ENCODE results near the gene DHTKD1. TPM values are rescaled to one million over a fixed set of nuclear protein-coding genes. Genes with fewer than 3 reads are reported as not detected.
"Not testable (repeated sequence)": the region's sequence is repeated elsewhere in the genome, so short reads cannot be mapped to it uniquely, and the experiment has no call there.

The DHTKD1 gene
- total RNA-seq, 2 donors from 2014 or later = 19.1 to 20.9 TPM

- peak; percentile 50 for ATAC-seq (replicated peaks)
- no peaks in the 10 kb centered on the region for H3K27me3 Mint-ChIP-seq
- peaks cover 9% of the 10 kb centered on the region for H3K4me1 Mint-ChIP-seq
- no peaks in the 10 kb centered on the region for H3K36me3 Mint-ChIP-seq (ENCODE audit: low read depth)
- H3K9me3 Mint-ChIP-seq = no peaks in the 10 kb centered on the region
- H3K27ac Mint-ChIP-seq = no peak overlapping the region
- H3K4me3 Mint-ChIP-seq = no peak overlapping the region
These were observed 20.2 kb upstream of the DHTKD1 start for GRCh38 chr10:12048547-12048946.

GRCh38 chr10:12050528-12050927 is 18.2 kb upstream of the DHTKD1 start:
- H3K36me3 Mint-ChIP-seq (ENCODE audit: low read depth) = no peaks in the 10 kb centered on the region
- H3K4me3 Mint-ChIP-seq = no peak overlapping the region
- no peak overlapping the region for H3K27ac Mint-ChIP-seq

GRCh38 chr10:12051241-12051640 is 17.5 kb upstream of the DHTKD1 start:
- Mint-ChIP-seq H3K27me3 (no peaks in the 10 kb centered on the region), H3K9me3 (no peaks in the 10 kb centered on the region), H3K36me3 (ENCODE audit: low read depth) (no peaks in the 10 kb centered on the region), H3K4me3 (no peak overlapping the region), H3K27ac (no peak overlapping the region), H3K4me1 (peaks cover 9% of the 10 kb centered on the region)
- no peak for ATAC-seq (replicated peaks)

More at GRCh38 chr10:12050528-12050927, 18.2 kb upstream of the DHTKD1 start:
- Mint-ChIP-seq H3K9me3 (no peaks in the 10 kb centered on the region), H3K4me1 (peaks cover 9% of the 10 kb centered on the region), H3K27me3 (no peaks in the 10 kb centered on the region)
- ATAC-seq (replicated peaks) = no peak

GRCh38 chr10:12055732-12056131 is 13.0 kb upstream of the DHTKD1 start:
- Mint-ChIP-seq H3K27me3 (no peaks in the 10 kb centered on the region), H3K27ac (no peak overlapping the region), H3K9me3 (no peaks in the 10 kb centered on the region), H3K36me3 (ENCODE audit: low read depth) (no peaks in the 10 kb centered on the region), H3K4me1 (peaks cover 4% of the 10 kb centered on the region), H3K4me3 (no peak overlapping the region)
- no peak for ATAC-seq (replicated peaks)

- Mint-ChIP-seq H3K4me1 (no peaks in the 10 kb centered on the region), H3K27ac (no peak overlapping the region), H3K36me3 (ENCODE audit: low read depth) (no peaks in the 10 kb centered on the region), H3K9me3 (no peaks in the 10 kb centered on the region), H3K27me3 (no peaks in the 10 kb centered on the region), H3K4me3 (no peak overlapping the region)
- ATAC-seq (replicated peaks) = no peak
These were observed 12.0 kb upstream of the DHTKD1 start for GRCh38 chr10:12056748-12057147.

GRCh38 chr10:12061124-12061523 is 7.6 kb upstream of the DHTKD1 start:
- H3K4me3 Mint-ChIP-seq = no peak overlapping the region
- no peak for ATAC-seq (replicated peaks)
- H3K4me1 Mint-ChIP-seq = no peaks in the 10 kb centered on the region
- no peaks in the 10 kb centered on the region for H3K9me3 Mint-ChIP-seq
- H3K27ac Mint-ChIP-seq = no peak overlapping the region
- no peaks in the 10 kb centered on the region for H3K27me3 Mint-ChIP-seq
- no peaks in the 10 kb centered on the region for H3K36me3 Mint-ChIP-seq (ENCODE audit: low read depth)

- H3K4me1 Mint-ChIP-seq = no peaks in the 10 kb centered on the region
- H3K9me3 Mint-ChIP-seq = no peaks in the 10 kb centered on the region
- no peak overlapping the region for H3K4me3 Mint-ChIP-seq
- no peaks in the 10 kb centered on the region for H3K36me3 Mint-ChIP-seq (ENCODE audit: low read depth)
- no peaks in the 10 kb centered on the region for H3K27me3 Mint-ChIP-seq
- H3K27ac Mint-ChIP-seq = no peak overlapping the region
- ATAC-seq (replicated peaks) = no peak
These were observed 5.8 kb upstream of the DHTKD1 start for GRCh38 chr10:12062754-12063482.

GRCh38 chr10:12063483-12063818 is 5.3 kb upstream of the DHTKD1 start:
- Mint-ChIP-seq H3K36me3 (ENCODE audit: low read depth) (no peaks in the 10 kb centered on the region), H3K4me1 (no peaks in the 10 kb centered on the region), H3K27me3 (no peaks in the 10 kb centered on the region), H3K4me3 (no peak overlapping the region), H3K9me3 (no peaks in the 10 kb centered on the region), H3K27ac (no peak overlapping the region)
- no peak for ATAC-seq (replicated peaks)

- Mint-ChIP-seq H3K4me1 (peaks cover 4% of the 10 kb centered on the region), H3K4me3 (no peak overlapping the region), H3K27ac (peak overlapping the region; percentile 12), H3K36me3 (ENCODE audit: low read depth) (no peaks in the 10 kb centered on the region), H3K9me3 (no peaks in the 10 kb centered on the region), H3K27me3 (no peaks in the 10 kb centered on the region)
- ATAC-seq (replicated peaks) = peak; percentile 5
These were observed 1.4 kb upstream of the DHTKD1 start for GRCh38 chr10:12067336-12067735.

GRCh38 chr10:12071441-12071840 is 2.7 kb downstream of the DHTKD1 start:
- not testable (repeated sequence) for H3K36me3 Mint-ChIP-seq (ENCODE audit: low read depth); ATAC-seq (replicated peaks); H3K4me1 Mint-ChIP-seq

GRCh38 chr10:12073526-12073925 is 4.8 kb downstream of the DHTKD1 start:
- no peaks in the 10 kb centered on the region for H3K9me3 Mint-ChIP-seq
- no peaks in the 10 kb centered on the region for H3K27me3 Mint-ChIP-seq
- H3K27ac Mint-ChIP-seq = no peak overlapping the region
- H3K4me1 Mint-ChIP-seq = peaks cover 4% of the 10 kb centered on the region
- H3K36me3 Mint-ChIP-seq (ENCODE audit: low read depth) = peaks cover 7% of the 10 kb centered on the region
- ATAC-seq (replicated peaks) = no peak
- H3K4me3 Mint-ChIP-seq = no peak overlapping the region

More at GRCh38 chr10:12071441-12071840, 2.7 kb downstream of the DHTKD1 start:
- H3K9me3 Mint-ChIP-seq, H3K27ac Mint-ChIP-seq, H3K4me3 Mint-ChIP-seq, H3K27me3 Mint-ChIP-seq: not testable (repeated sequence)

GRCh38 chr10:12077580-12078180 is 8.9 kb downstream of the DHTKD1 start:
- Mint-ChIP-seq H3K27ac (no peak overlapping the region), H3K4me1 (no peaks in the 10 kb centered on the region), H3K9me3 (no peaks in the 10 kb centered on the region), H3K4me3 (no peak overlapping the region), H3K27me3 (no peaks in the 10 kb centered on the region), H3K36me3 (ENCODE audit: low read depth) (peaks cover 19% of the 10 kb centered on the region)
- ATAC-seq (replicated peaks) = no peak

GRCh38 chr10:12081470-12081869 is 12.7 kb downstream of the DHTKD1 start:
- peaks cover 45% of the 10 kb centered on the region for H3K36me3 Mint-ChIP-seq (ENCODE audit: low read depth)
- no peaks in the 10 kb centered on the region for H3K9me3 Mint-ChIP-seq
- no peak for ATAC-seq (replicated peaks)
- H3K27ac Mint-ChIP-seq = no peak overlapping the region
- H3K27me3 Mint-ChIP-seq = no peaks in the 10 kb centered on the region
- H3K4me1 Mint-ChIP-seq = no peaks in the 10 kb centered on the region
- no peak overlapping the region for H3K4me3 Mint-ChIP-seq

- no peaks in the 10 kb centered on the region for H3K27me3 Mint-ChIP-seq
- H3K36me3 Mint-ChIP-seq (ENCODE audit: low read depth) = peaks cover 51% of the 10 kb centered on the region
- no peak overlapping the region for H3K27ac Mint-ChIP-seq
- no peaks in the 10 kb centered on the region for H3K9me3 Mint-ChIP-seq
- H3K4me1 Mint-ChIP-seq = no peaks in the 10 kb centered on the region
- no peak for ATAC-seq (replicated peaks)
- no peak overlapping the region for H3K4me3 Mint-ChIP-seq
These were observed 13.3 kb downstream of the DHTKD1 start for GRCh38 chr10:12081879-12082557.

GRCh38 chr10:12088919-12089318 is 20.2 kb downstream of the DHTKD1 start:
- H3K36me3 Mint-ChIP-seq (ENCODE audit: low read depth) = peaks cover 91% of the 10 kb centered on the region
- no peak overlapping the region for H3K27ac Mint-ChIP-seq
- no peak overlapping the region for H3K4me3 Mint-ChIP-seq
- no peaks in the 10 kb centered on the region for H3K27me3 Mint-ChIP-seq
- no peaks in the 10 kb centered on the region for H3K4me1 Mint-ChIP-seq
- no peaks in the 10 kb centered on the region for H3K9me3 Mint-ChIP-seq
- ATAC-seq (replicated peaks) = no peak
